HepG2 (cell line): ENCODE data around the gene SALL2. TPM values are rescaled to one million over a fixed set of nuclear protein-coding genes. Genes with fewer than 3 reads are reported as not detected.
A peak's percentile ranks its signal among the peaks of the same experiment; 100 is the strongest.

Experiments used
- CSRNP1 ChIP-seq: sonication (generic); formaldehyde crosslinking; IDR thresholded peaks from 2 replicates; pipeline ENCODE4 v1.8.1; 2023; ENCODE audit warnings: mild to moderate bottlenecking, missing genetic modification reagents
- DMTF1 ChIP-seq: sonication (generic); formaldehyde crosslinking; IDR thresholded peaks from 2 replicates; pipeline ENCODE4 v1.4.0; 2020; ENCODE audit warnings: mild to moderate bottlenecking, missing genetic modification reagents
- GFI1 ChIP-seq: sonication (generic); formaldehyde crosslinking; IDR thresholded peaks from 2 replicates; pipeline ENCODE4 v1.5.0; 2020; ENCODE audit warnings: missing genetic modification reagents, mild to moderate bottlenecking, borderline replicate concordance
- KLF6 ChIP-seq: IDR thresholded peaks from 2 replicates; pipeline ENCODE4 v1.8.0; 2016; ENCODE audit warnings: missing biosample characterization, missing genetic modification reagents
- REL ChIP-seq: sonication (generic); formaldehyde crosslinking; conservative IDR thresholded peaks from 2 replicates; pipeline ENCODE4 v1.8.0; 2022; ENCODE audit warnings: mild to moderate bottlenecking, missing genetic modification reagents, moderate library complexity
- ZBTB34 ChIP-seq: sonication (generic); formaldehyde crosslinking; IDR thresholded peaks from 2 replicates; pipeline ENCODE4 v1.8.0; 2022; ENCODE audit warnings: mild to moderate bottlenecking, missing genetic modification reagents
- ZBTB49 ChIP-seq: sonication (generic); formaldehyde crosslinking; IDR thresholded peaks from 2 replicates; pipeline ENCODE4 v1.4.0; 2020; ENCODE audit warnings: missing genetic modification reagents, borderline replicate concordance
- ZFAT ChIP-seq: sonication (generic); formaldehyde crosslinking; conservative IDR thresholded peaks from 2 replicates; pipeline ENCODE4 v1.8.1; 2023; ENCODE audit warnings: missing genetic modification reagents, inconsistent platforms
- ZNF768 ChIP-seq: sonication (generic); formaldehyde crosslinking; IDR thresholded peaks from 2 replicates; pipeline ENCODE4 v1.4.0; 2020; ENCODE audit warnings: missing genetic modification reagents
- polyA plus RNA-seq, 8 experiments: library from polyadenylated mRNA; depleted of rRNA in 3 of 8; stranded (reverse) in 7 of 8; unstranded in 1 of 8; fragments of >200 nt; fragmentation: Illumina TruSeq in 4 of 8; extraction: Trizol in 4 of 8; gene quantifications; 2 replicates each; pipeline versions ENCODE4 v1.2.1 to v1.2.3, GENCODE V29; 2011 to 2016; ENCODE audit warnings: low read depth in 4 of 8, missing spikeins in 1 of 8, mixed read lengths in 1 of 8; ENCODE audit not compliant: insufficient read depth in 1 of 8
- total RNA-seq, 5 experiments: library from RNA; depleted of rRNA; stranded (reverse); fragments of >200 nt; fragmentation: Illumina TruSeq; extraction: Trizol; gene quantifications; 2 replicates each; pipeline ENCODE4 v1.2.3, GENCODE V29; 2016; ENCODE audit warnings: low read depth in 1 of 5
- TF ChIP-seq, protein P1 (sequence below): sonication (generic); formaldehyde crosslinking; IDR thresholded peaks from 2 replicates; pipeline ENCODE4 v1.5.0; 2020; ENCODE audit warnings: mild to moderate bottlenecking, missing genetic modification reagents
- TF ChIP-seq, protein P2 (sequence below): sonication (generic); formaldehyde crosslinking; IDR thresholded peaks from 2 replicates; pipeline ENCODE4 v1.9.0; 2022; ENCODE audit warnings: missing genetic modification reagents, mild to moderate bottlenecking, borderline replicate concordance
- TF ChIP-seq, protein P3 (sequence below): sonication (generic); formaldehyde crosslinking; IDR thresholded peaks from 2 replicates; pipeline ENCODE4 v1.4.0; 2020; ENCODE audit warnings: mild to moderate bottlenecking, missing genetic modification reagents
- TF ChIP-seq, protein P4 (sequence below): sonication (generic); formaldehyde crosslinking; IDR thresholded peaks from 2 replicates; pipeline ENCODE4 v1.5.0; 2020; ENCODE audit warnings: mild to moderate bottlenecking, low read depth, missing genetic modification reagents, borderline replicate concordance

The SALL2 gene
- total and polyA plus RNA-seq, 2 of the 13 experiments (the other 11 are each of a cell fraction or from before 2014, with no cell fraction given): 4.9 to 5.8 TPM

- TF ChIP-seq, protein P1, sequence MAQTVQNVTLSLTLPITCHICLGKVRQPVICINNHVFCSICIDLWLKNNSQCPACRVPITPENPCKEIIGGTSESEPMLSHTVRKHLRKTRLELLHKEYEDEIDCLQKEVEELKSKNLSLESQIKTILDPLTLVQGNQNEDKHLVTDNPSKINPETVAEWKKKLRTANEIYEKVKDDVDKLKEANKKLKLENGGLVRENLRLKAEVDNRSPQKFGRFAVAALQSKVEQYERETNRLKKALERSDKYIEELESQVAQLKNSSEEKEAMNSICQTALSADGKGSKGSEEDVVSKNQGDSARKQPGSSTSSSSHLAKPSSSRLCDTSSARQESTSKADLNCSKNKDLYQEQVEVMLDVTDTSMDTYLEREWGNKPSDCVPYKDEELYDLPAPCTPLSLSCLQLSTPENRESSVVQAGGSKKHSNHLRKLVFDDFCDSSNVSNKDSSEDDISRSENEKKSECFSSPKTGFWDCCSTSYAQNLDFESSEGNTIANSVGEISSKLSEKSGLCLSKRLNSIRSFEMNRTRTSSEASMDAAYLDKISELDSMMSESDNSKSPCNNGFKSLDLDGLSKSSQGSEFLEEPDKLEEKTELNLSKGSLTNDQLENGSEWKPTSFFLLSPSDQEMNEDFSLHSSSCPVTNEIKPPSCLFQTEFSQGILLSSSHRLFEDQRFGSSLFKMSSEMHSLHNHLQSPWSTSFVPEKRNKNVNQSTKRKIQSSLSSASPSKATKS (CRISPR knock-in tag): no peak
- TF ChIP-seq KLF6 (CRISPR knock-in tag): no peak
- TF ChIP-seq ZFAT: no peak
- 0 out of 2 replicates have a peak, but pooled peaks have one; percentile 29 for TF ChIP-seq CSRNP1 (CRISPR knock-in tag)
- TF ChIP-seq, protein P2, sequence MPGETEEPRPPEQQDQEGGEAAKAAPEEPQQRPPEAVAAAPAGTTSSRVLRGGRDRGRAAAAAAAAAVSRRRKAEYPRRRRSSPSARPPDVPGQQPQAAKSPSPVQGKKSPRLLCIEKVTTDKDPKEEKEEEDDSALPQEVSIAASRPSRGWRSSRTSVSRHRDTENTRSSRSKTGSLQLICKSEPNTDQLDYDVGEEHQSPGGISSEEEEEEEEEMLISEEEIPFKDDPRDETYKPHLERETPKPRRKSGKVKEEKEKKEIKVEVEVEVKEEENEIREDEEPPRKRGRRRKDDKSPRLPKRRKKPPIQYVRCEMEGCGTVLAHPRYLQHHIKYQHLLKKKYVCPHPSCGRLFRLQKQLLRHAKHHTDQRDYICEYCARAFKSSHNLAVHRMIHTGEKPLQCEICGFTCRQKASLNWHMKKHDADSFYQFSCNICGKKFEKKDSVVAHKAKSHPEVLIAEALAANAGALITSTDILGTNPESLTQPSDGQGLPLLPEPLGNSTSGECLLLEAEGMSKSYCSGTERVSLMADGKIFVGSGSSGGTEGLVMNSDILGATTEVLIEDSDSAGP (CRISPR knock-in tag): no peak
- TF ChIP-seq, protein P3, sequence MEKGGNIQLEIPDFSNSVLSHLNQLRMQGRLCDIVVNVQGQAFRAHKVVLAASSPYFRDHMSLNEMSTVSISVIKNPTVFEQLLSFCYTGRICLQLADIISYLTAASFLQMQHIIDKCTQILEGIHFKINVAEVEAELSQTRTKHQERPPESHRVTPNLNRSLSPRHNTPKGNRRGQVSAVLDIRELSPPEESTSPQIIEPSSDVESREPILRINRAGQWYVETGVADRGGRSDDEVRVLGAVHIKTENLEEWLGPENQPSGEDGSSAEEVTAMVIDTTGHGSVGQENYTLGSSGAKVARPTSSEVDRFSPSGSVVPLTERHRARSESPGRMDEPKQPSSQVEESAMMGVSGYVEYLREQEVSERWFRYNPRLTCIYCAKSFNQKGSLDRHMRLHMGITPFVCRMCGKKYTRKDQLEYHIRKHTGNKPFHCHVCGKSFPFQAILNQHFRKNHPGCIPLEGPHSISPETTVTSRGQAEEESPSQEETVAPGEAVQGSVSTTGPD: no peak
- no peak for TF ChIP-seq ZBTB34 (CRISPR knock-in tag)
- no peak for TF ChIP-seq GFI1
- TF ChIP-seq DMTF1 (CRISPR knock-in tag): no peak
- no peak for TF ChIP-seq REL (CRISPR knock-in tag)
- no peak for TF ChIP-seq ZBTB49 (CRISPR knock-in tag)
- TF ChIP-seq, protein P4, sequence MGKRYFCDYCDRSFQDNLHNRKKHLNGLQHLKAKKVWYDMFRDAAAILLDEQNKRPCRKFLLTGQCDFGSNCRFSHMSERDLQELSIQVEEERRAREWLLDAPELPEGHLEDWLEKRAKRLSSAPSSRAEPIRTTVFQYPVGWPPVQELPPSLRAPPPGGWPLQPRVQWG (CRISPR knock-in tag): no peak
- peak; percentile 74; the same call in 1 of the 2 replicates for TF ChIP-seq ZNF768 (CRISPR knock-in tag)
Observed at GRCh38 chr14:21557084-21557901, 31.1 kb upstream of the SALL2 start (continued).
